HEK293 (cell line): ENCODE data around the gene PIN4.

Source experiments
- CTCF ChIA-PET: fragments of 350-600 bp; formaldehyde crosslinking; extraction: SDS; loops from one replicate; lab custom pipeline; 2021; ENCODE audit warnings: antibody characterized with exemption; lab: Yijun Ruan, JAX
- POLR2A ChIA-PET: fragments of 300-600 bp; formaldehyde crosslinking; extraction: SDS; loops from one replicate; lab custom pipeline; 2020; ENCODE audit warnings: antibody characterized with exemption, inconsistent platforms; lab: Yijun Ruan, JAX
- H3K27ac ChIP-seq: fragments of 200-500 bp; sonication (Bioruptor generic); 2 replicates; pipeline ENCODE4 v1.5.1; 2014; ENCODE audit warnings: low read depth, low read length, control low read depth, inconsistent platforms; ENCODE audit errors: extremely low read depth
- H3K36me3 ChIP-seq, 2 experiments: fragments of 200-500 bp in 1 of 2; sonication (Bioruptor generic) in 1 of 2; 1 replicate in 1 of 2; 2 replicates in 1 of 2; pipeline ENCODE4 v1.5.1; 2014 to 2017; ENCODE audit warnings: inconsistent platforms in 2 of 2, low read length in 2 of 2; ENCODE audit not compliant: control insufficient read depth in 2 of 2, insufficient read depth in 1 of 2
- H3K4me1 ChIP-seq: fragments of 200-500 bp; sonication (Bioruptor generic); 2 replicates; pipeline ENCODE4 v1.5.1; 2014; ENCODE audit warnings: mild to moderate bottlenecking, low read length, inconsistent platforms; ENCODE audit not compliant: control insufficient read depth, insufficient read depth
- H3K4me3 ChIP-seq: 2 replicates; pipeline ENCODE4 v1.5.1; 2011; ENCODE audit warnings: low read depth, mild to moderate bottlenecking, control low read depth, low read length, moderate library complexity
- H3K9me3 ChIP-seq: fragments of 200-500 bp; sonication (Bioruptor generic); 2 replicates; pipeline ENCODE4 v1.5.1; 2014; ENCODE audit warnings: low read depth, low read length, inconsistent platforms; ENCODE audit not compliant: control insufficient read depth, insufficient read depth
- FEZF1 ChIP-seq: fragments of 450-650 bp; formaldehyde crosslinking; IDR thresholded peaks from 2 replicates; pipeline ENCODE4 v1.5.1; 2016; ENCODE audit warnings: missing biosample characterization, missing genetic modification characterization
- ZNF792 ChIP-seq: fragments of 450-650 bp; formaldehyde crosslinking; IDR thresholded peaks from 2 replicates; pipeline ENCODE4 v1.5.1; 2016; ENCODE audit warnings: missing biosample characterization, missing genetic modification characterization
- TF ChIP-seq, protein P1 (sequence below): fragments of 450-650 bp; formaldehyde crosslinking; IDR thresholded peaks from 2 replicates; pipeline ENCODE4 v1.5.1; 2016; ENCODE audit warnings: missing biosample characterization, missing genetic modification characterization

The PIN4 gene

DNA sequence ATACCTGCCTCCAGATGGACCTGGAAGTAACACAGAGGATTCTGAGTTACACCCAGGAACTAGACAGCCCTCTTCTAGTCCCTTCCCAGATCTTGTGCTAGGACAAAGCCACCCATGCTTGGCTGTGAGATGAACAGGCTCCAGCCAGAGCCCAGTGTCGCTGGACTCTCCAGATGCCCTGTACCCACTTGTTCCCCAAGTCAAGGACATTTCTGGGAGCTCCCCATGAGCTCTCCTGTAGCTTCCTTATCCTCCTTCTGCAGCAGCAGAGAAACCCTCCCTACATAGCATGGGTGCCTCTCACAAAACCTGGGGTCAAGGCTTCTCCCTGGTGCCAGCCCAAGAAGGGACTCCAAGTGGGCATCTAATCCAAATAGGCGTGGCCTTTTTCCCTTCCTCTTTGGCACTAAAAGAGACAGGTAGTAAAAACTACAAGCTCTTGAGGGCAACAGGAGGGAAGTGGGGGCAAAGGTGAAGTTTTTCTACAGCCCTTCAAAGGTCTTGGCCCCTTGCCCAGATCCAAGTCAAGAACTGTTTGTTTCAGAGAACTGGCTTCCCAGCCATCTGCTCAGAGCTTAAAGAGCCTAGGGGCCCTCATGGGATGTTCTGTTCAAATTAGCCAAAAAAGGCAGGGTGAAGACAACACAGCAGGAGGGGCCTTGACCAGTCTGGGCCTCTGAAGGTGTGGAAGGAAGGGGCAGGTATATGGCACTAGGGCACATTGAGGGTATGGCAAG lies 65.8 kb downstream of the PIN4 start:
- Histone ChIP-seq H3K9me3 (no peaks in the 10 kb centered on the region), H3K4me3 (no peak overlapping the region)
- ChIA-PET CTCF (interaction anchor here (0.6 to 5.2 kb wide), 11 partner anchors 11 to 304 kb away, joined by 3 to 87 read pairs (median 4); partner anchors contain the start of genes ERCC6L and RPS4X), POLR2A (interaction anchor here (1.4 to 2.5 kb wide), 3 partner anchors 9 to 30 kb away, joined by 6 to 23 read pairs (median 9); partner anchors contain the start of genes ERCC6L and RPS4X)
- TF ChIP-seq, protein P1, sequence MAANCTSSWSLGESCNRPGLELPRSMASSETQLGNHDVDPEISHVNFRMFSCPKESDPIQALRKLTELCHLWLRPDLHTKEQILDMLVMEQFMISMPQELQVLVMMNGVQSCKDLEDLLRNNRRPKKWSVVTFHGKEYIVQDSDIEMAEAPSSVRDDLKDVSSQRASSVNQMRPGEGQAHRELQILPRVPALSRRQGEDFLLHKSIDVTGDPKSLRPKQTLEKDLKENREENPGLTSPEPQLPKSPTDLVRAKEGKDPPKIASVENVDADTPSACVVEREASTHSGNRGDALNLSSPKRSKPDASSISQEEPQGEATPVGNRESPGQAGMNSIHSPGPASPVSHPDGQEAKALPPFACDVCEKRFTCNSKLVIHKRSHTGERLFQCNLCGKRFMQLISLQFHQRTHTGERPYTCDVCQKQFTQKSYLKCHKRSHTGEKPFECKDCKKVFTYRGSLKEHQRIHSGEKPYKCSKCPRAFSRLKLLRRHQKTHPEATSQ = no peak
- no peak for TF ChIP-seq ZNF792 (tag by site-specific recombination)
- peak; percentile 35 for TF ChIP-seq FEZF1 (tag by site-specific recombination)
- TF ChIP-seq, all 188 proteins: peak for 1
- peaks cover 5% of the 10 kb centered on the region for H3K4me1 ChIP-seq
- no peaks in the 10 kb centered on the region for H3K36me3 ChIP-seq
- no peak overlapping the region for H3K27ac ChIP-seq
